HepG2 (cell line): Measurements from ENCODE around the gene EIF6. TPM values are rescaled to one million over a fixed set of nuclear protein-coding genes. Genes with fewer than 3 reads are reported as not detected.

Experiments
- ARID2 ChIP-seq: sonication (generic); formaldehyde crosslinking; IDR thresholded peaks from 2 replicates; pipeline ENCODE4 v1.8.1; 2022; ENCODE audit warnings: mild to moderate bottlenecking, missing genetic modification reagents, borderline replicate concordance
- CENPX ChIP-seq: sonication (generic); formaldehyde crosslinking; IDR thresholded peaks from 2 replicates; pipeline ENCODE4 v1.9.0; 2021; ENCODE audit warnings: mild to moderate bottlenecking, missing genetic modification reagents, moderate library complexity
- CHD4 ChIP-seq: fragments of 200-600 bp; sonication (generic); IDR thresholded peaks from 2 replicates; pipeline ENCODE4 v1.7.0; 2017; ENCODE audit warnings: mild to moderate bottlenecking, low read length, borderline replicate concordance
- GATAD1 ChIP-seq: IDR thresholded peaks from 2 replicates; pipeline ENCODE4 v1.6.1; 2016; ENCODE audit warnings: missing genetic modification reagents, missing compliant biosample characterization
- GATAD2A ChIP-seq: IDR thresholded peaks from 2 replicates; pipeline ENCODE4 v1.6.1; 2016
- HDAC2 ChIP-seq: sonication (generic); formaldehyde crosslinking; IDR thresholded peaks from 2 replicates; pipeline ENCODE4 v1.4.0; 2020; ENCODE audit warnings: missing genetic modification reagents
- IRF1 ChIP-seq: sonication (generic); formaldehyde crosslinking; IDR thresholded peaks from 2 replicates; pipeline ENCODE4 v1.4.0; 2020; ENCODE audit warnings: low read depth, mild to moderate bottlenecking, missing genetic modification reagents
- KDM5A ChIP-seq: fragments of 200-600 bp; sonication (generic); IDR thresholded peaks from 2 replicates; pipeline ENCODE4 v1.7.0; 2018; ENCODE audit warnings: antibody characterized with exemption, mild to moderate bottlenecking, low read length, borderline replicate concordance
- MAZ ChIP-seq, 2 experiments: sonication (generic) in 1 of 2; formaldehyde crosslinking in 1 of 2; IDR thresholded peaks; 2 replicates each; pipeline versions ENCODE4 v1.5.0 to v1.6.1; 2012 to 2020; ENCODE audit warnings: low read depth in 2 of 2, mild to moderate bottlenecking in 2 of 2, borderline replicate concordance in 1 of 2, improper control_type of control experiment in 1 of 2, low read length in 1 of 2, missing genetic modification reagents in 1 of 2, moderate library complexity in 1 of 2
- NCOA1 ChIP-seq: sonication (generic); formaldehyde crosslinking; IDR thresholded peaks from 2 replicates; pipeline ENCODE4 v1.9.0; 2021; ENCODE audit warnings: missing genetic modification reagents
- NCOR1 ChIP-seq: fragments of 200-600 bp; sonication (generic); IDR thresholded peaks from 2 replicates; pipeline ENCODE4 v1.7.0; 2017; ENCODE audit warnings: antibody characterized with exemption, low read length, borderline replicate concordance
- NKX3-1 ChIP-seq: sonication (generic); formaldehyde crosslinking; IDR thresholded peaks from 2 replicates; pipeline ENCODE4 v1.5.0; 2020; ENCODE audit warnings: missing genetic modification reagents
- RFX5 ChIP-seq: IDR thresholded peaks from 2 replicates; pipeline ENCODE4 v1.6.1; 2011; ENCODE audit warnings: low read depth, low read length, improper control_type of control experiment
- SNAPC5 ChIP-seq: sonication (generic); formaldehyde crosslinking; IDR thresholded peaks from 2 replicates; pipeline ENCODE4 v1.8.1; 2023; ENCODE audit warnings: mild to moderate bottlenecking, missing genetic modification reagents, borderline replicate concordance
- TARDBP ChIP-seq: sonication (generic); formaldehyde crosslinking; IDR thresholded peaks from 2 replicates; pipeline ENCODE4 v1.8.0; 2022; ENCODE audit warnings: mild to moderate bottlenecking, missing genetic modification reagents
- ZNF264 ChIP-seq: sonication (generic); formaldehyde crosslinking; IDR thresholded peaks from 2 replicates; pipeline ENCODE4 v1.4.0; 2020; ENCODE audit warnings: missing genetic modification reagents
- ZNF30 ChIP-seq: sonication (generic); formaldehyde crosslinking; IDR thresholded peaks from 2 replicates; pipeline ENCODE4 v1.5.0; 2020; ENCODE audit warnings: mild to moderate bottlenecking, missing genetic modification reagents
- ZNF709 ChIP-seq: sonication (generic); formaldehyde crosslinking; IDR thresholded peaks from 2 replicates; pipeline ENCODE4 v1.5.0; 2020; ENCODE audit warnings: mild to moderate bottlenecking, missing genetic modification reagents
- ZNF850 ChIP-seq: sonication (generic); formaldehyde crosslinking; conservative IDR thresholded peaks from 2 replicates; pipeline ENCODE4 v1.9.0; 2021; ENCODE audit warnings: mild to moderate bottlenecking, missing genetic modification reagents
- polyA plus RNA-seq, 8 experiments: library from polyadenylated mRNA; depleted of rRNA in 3 of 8; stranded (reverse) in 7 of 8; unstranded in 1 of 8; fragments of >200 nt; fragmentation: Illumina TruSeq in 4 of 8; extraction: Trizol in 4 of 8; gene quantifications; 2 replicates each; pipeline versions ENCODE4 v1.2.1 to v1.2.3, GENCODE V29; 2011 to 2016; ENCODE audit warnings: low read depth in 4 of 8, missing spikeins in 1 of 8, mixed read lengths in 1 of 8; ENCODE audit not compliant: insufficient read depth in 1 of 8
- total RNA-seq, 5 experiments: library from RNA; depleted of rRNA; stranded (reverse); fragments of >200 nt; fragmentation: Illumina TruSeq; extraction: Trizol; gene quantifications; 2 replicates each; pipeline ENCODE4 v1.2.3, GENCODE V29; 2016; ENCODE audit warnings: low read depth in 1 of 5

EIF6 gene
- total and polyA plus RNA-seq, 2 of the 13 experiments (the other 11 are each of a cell fraction or from before 2014, with no cell fraction given): 462 to 466 TPM

- TF ChIP-seq MAZ (IDR thresholded peaks at IDR 0.05; ENCODE audit: borderline replicate concordance, low read depth, low read length) (peak; percentile 22; the same call in 1 of the 2 replicates), MAZ (CRISPR knock-in tag; IDR thresholded peaks at IDR 0.05; ENCODE audit: low read depth) (no peak), KDM5A (no peak), ZNF709 (no peak), NCOR1 (no peak), ARID2 (CRISPR knock-in tag) (no peak), ZNF264 (CRISPR knock-in tag) (no peak), HDAC2 (CRISPR knock-in tag) (no peak), TARDBP (CRISPR knock-in tag) (no peak; the same call in 1 of the 2 replicates), IRF1 (no peak), GATAD1 (CRISPR knock-in tag) (0 out of 2 replicates have a peak, but pooled peaks have one; percentile 51), NKX3-1 (no peak), GATAD2A (CRISPR knock-in tag) (peak; percentile 53), CHD4 (no peak), SNAPC5 (CRISPR knock-in tag) (no peak), ZNF30 (no peak), RFX5 (no peak), CENPX (CRISPR knock-in tag) (no peak), NCOA1 (CRISPR knock-in tag) (no peak), ZNF850 (no peak)
Observed at GRCh38 chr20:35269055-35269781, 15.4 kb downstream of the EIF6 start (continued).
